Common myeloid progenitor, CD34-positive (primary cell): Measurements from ENCODE around the gene BARHL2.
A peak's percentile ranks its signal among the peaks of the same experiment; 100 is the strongest.

Experiments
- CTCF ChIA-PET: fragments of 350-600 bp; sonication (Branson Sonifier 250); formaldehyde crosslinking; loops from one replicate; lab custom pipeline; 2021; ENCODE audit warnings: antibody characterized with exemption; lab: Charles Lee
- POLR2A ChIA-PET: fragments of 350-600 bp; sonication (Branson Sonifier 250); formaldehyde crosslinking; loops from one replicate; lab custom pipeline; 2021; ENCODE audit warnings: antibody characterized with exemption; lab: Charles Lee
- DNase-seq, 3 donors: peaks; one replicate each; pipeline versions ENCODE4 v3.0.0 to v3.0.0-alpha.2; 2013
- H3K27ac ChIP-seq, 2 experiments: 1 replicate in 1 of 2; 2 replicates in 1 of 2; pipeline ENCODE4 v1.7.0; 2013; ENCODE audit warnings: inconsistent platforms in 2 of 2, low read length in 2 of 2, mild to moderate bottlenecking in 2 of 2, low read depth in 1 of 2, moderate library complexity in 1 of 2; ENCODE audit not compliant: severe bottlenecking in 2 of 2, insufficient read depth in 1 of 2, poor library complexity in 1 of 2
- H3K27me3 ChIP-seq, 5 experiments: replicated peaks in 2 of 5; 1 replicate in 3 of 5; 2 replicates in 2 of 5; pipeline versions ENCODE4 v1.6.1 to v1.7.0; 2013; ENCODE audit warnings: low read length in 4 of 5, mild to moderate bottlenecking in 2 of 5, moderate library complexity in 2 of 5, inconsistent platforms in 1 of 5; ENCODE audit not compliant: insufficient read depth in 5 of 5, control insufficient read depth in 4 of 5
- H3K36me3 ChIP-seq, 4 experiments: 1 replicate in 2 of 4; 2 replicates in 2 of 4; pipeline versions ENCODE4 v1.6.1 to v1.7.0; 2013; ENCODE audit warnings: low read length in 3 of 4, control low read depth in 1 of 4, mild to moderate bottlenecking in 1 of 4; ENCODE audit not compliant: control insufficient read depth in 4 of 4, insufficient read depth in 4 of 4
- H3K4me1 ChIP-seq, 4 experiments: 1 replicate in 3 of 4; 2 replicates in 1 of 4; pipeline versions ENCODE4 v1.6.1 to v1.7.1; 2013; ENCODE audit warnings: low read length in 3 of 4, mild to moderate bottlenecking in 3 of 4, control low read depth in 1 of 4, inconsistent platforms in 1 of 4, moderate library complexity in 1 of 4; ENCODE audit not compliant: control insufficient read depth in 4 of 4, insufficient read depth in 4 of 4; ENCODE audit errors: control extremely low read depth in 1 of 4
- H3K4me3 ChIP-seq, 7 experiments: 1 replicate in 4 of 7; 2 replicates in 3 of 7; pipeline versions ENCODE4 v1.5.1 to v1.7.0; 2013; ENCODE audit warnings: mild to moderate bottlenecking in 7 of 7, low read length in 6 of 7, moderate library complexity in 6 of 7, inconsistent platforms in 2 of 7, low read depth in 2 of 7, control low read depth in 1 of 7; ENCODE audit not compliant: insufficient read depth in 4 of 7, control insufficient read depth in 1 of 7; ENCODE audit errors: extremely low read depth in 1 of 7
- H3K9me3 ChIP-seq, 5 experiments: 1 replicate in 4 of 5; 2 replicates in 1 of 5; pipeline versions ENCODE4 v1.6.1 to v1.7.1; 2013; ENCODE audit warnings: low read length in 4 of 5, mild to moderate bottlenecking in 2 of 5, inconsistent platforms in 1 of 5, low read depth in 1 of 5, moderate library complexity in 1 of 5; ENCODE audit not compliant: control insufficient read depth in 4 of 5, insufficient read depth in 2 of 5; ENCODE audit errors: control extremely low read depth in 1 of 5
- WGBS: methylation state at CpG from one replicate; pipeline ENCODE4 v1.1.5; 2013; ENCODE audit not compliant: insufficient coverage; 5-methylcytosine and 5-hydroxymethylcytosine counted together

BARHL2 gene

DNA sequence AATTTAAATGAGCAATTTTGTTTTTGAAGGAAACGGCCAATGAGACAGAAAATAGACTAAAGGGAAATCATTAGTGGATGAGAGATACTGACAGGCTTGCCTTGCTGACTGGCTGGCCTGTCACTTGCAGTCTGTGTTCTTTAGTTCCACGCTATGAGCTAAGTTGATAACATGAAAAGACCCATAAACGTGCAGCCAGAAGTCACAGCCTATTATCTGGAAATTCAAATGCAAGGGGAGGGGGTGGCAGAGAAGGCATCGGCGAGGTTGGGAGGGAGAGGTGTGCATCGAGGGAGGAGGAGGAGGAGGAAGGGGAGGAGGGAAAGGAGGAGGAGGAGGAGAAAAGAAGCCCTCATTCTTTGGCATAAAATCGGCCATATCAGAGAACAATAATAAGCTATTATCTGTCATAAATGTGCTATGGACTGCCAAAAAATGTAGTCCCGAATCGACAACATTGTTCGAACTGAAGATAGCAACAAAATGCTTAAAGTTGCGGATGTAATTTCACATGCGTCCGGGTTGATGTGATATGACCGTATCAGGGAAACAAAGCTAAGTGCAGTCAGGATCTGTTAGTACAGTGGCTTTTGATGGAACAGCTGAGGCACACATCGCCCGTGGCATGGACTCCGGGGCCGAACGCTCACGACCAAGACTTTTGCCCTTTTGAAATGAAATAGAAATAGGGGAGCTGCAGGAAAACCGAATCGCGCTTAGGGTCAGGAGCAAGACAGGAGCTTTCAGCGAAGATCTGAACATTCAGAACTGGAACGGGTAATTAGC, 11.6 kb upstream of the BARHL2 start:
- H3K27me3 ChIP-seq, result peaks cover 43 to 100% (median 79%) of the 10 kb centered on the region in 5 experiments
- WGBS, result 9% methylated on average over 19 of the region's 25 CpGs
- peaks cover 4 to 41% (median 29%) of the 10 kb centered on the region in 4 experiments for H3K4me1 ChIP-seq
- H3K36me3 ChIP-seq, result no peaks in the 10 kb centered on the region
- DNase-seq, result no peak
- H3K4me3 ChIP-seq, result no peak overlapping the region
- H3K27ac ChIP-seq, result no peak overlapping the region
- peaks cover 0 to 10% (median 0%) of the 10 kb centered on the region in 5 experiments for H3K9me3 ChIP-seq
- POLR2A ChIA-PET, result no interaction called here
- CTCF ChIA-PET, result interaction anchor here (0.9 to 4.6 kb wide), 5 partner anchors 8 to 236 kb away, joined by 3 to 22 read pairs (median 5); no protein-coding TSS in a partner anchor

DNA sequence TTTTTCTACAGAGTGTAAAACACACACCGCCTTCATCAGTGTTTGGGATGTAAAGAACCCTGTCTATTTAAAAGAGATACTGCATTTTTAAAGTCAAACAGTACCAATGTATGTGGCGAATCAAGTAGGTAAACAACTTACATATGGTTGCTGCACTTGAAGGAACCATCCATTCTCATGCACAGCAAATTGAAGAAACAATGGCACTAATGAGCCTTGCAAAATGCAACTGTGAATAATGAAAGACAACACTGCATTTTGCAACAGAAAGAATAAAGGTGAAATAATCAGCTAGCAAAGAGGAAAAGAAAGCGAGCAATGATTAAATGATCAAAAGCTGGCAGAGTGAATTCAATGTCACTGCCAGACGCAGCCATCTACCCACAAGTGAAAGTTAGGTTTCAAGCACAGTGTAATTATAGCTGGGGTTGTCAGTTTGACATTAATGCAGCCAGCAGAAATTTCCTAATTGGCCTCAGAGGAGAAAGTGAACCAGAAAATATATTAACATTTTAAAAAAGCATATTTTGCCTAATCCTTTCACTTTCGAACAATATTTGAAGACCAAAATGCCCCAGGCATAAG, 10.9 kb upstream of the BARHL2 start:
- Histone ChIP-seq H3K36me3 (no peaks in the 10 kb centered on the region), H3K4me1 (peaks cover 4 to 47% (median 33%) of the 10 kb centered on the region in 4 experiments), H3K4me3 (no peak overlapping the region), H3K27ac (no peak overlapping the region), H3K9me3 (peaks cover 0 to 10% (median 0%) of the 10 kb centered on the region in 5 experiments), H3K27me3 (peaks cover 36 to 100% (median 84%) of the 10 kb centered on the region in 5 experiments)
- WGBS, result 16% methylated on average over 3 of the region's 5 CpGs
- ChIA-PET CTCF (interaction anchor here (0.7 to 4.6 kb wide), 5 partner anchors 7 to 20 kb away, joined by 3 to 22 read pairs (median 5); no protein-coding TSS in a partner anchor), POLR2A (no interaction called here)
- no peak for DNase-seq

DNA sequence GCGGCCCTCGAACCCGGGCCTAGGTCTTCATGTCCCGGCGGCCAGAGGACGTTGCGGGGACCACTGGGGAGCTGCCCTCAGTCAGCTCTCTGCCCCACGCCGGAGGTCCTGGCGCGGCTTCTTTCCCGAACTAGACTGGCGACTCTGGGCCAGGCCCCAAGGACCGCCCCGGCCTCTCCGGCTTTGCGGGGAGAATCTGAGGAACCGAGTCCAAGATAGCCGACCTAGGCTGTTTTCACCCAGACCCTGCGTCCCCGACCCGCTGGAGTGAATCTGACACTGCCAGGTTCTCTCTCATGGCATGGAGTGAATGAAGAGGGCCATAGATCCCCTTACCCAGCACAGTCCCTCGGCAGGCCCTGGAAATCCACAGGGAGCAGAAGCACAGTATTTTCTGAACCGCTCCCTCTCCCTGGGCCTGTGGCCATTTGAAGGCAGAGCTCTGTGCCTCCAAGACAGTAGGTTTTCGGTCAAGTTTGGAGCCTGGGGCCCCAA, 9.9 kb upstream of the BARHL2 start:
- no peak overlapping the region for H3K27ac ChIP-seq
- no peaks in the 10 kb centered on the region for H3K36me3 ChIP-seq
- DNase-seq, result no peak
- CTCF ChIA-PET, result interaction anchor here (0.7 to 1.8 kb wide), 3 partner anchors 12 to 107 kb away, joined by 3 to 4 read pairs (median 4); no protein-coding TSS in a partner anchor
- POLR2A ChIA-PET, result no interaction called here
- no peak overlapping the region for H3K4me3 ChIP-seq
- H3K27me3 ChIP-seq, result peaks cover 36 to 100% (median 87%) of the 10 kb centered on the region in 5 experiments
- H3K9me3 ChIP-seq, result peaks cover 0 to 10% (median 0%) of the 10 kb centered on the region in 5 experiments
- peaks cover 4 to 47% (median 33%) of the 10 kb centered on the region in 4 experiments for H3K4me1 ChIP-seq
- WGBS, result 6% methylated on average over 23 of the region's 25 CpGs

DNA sequence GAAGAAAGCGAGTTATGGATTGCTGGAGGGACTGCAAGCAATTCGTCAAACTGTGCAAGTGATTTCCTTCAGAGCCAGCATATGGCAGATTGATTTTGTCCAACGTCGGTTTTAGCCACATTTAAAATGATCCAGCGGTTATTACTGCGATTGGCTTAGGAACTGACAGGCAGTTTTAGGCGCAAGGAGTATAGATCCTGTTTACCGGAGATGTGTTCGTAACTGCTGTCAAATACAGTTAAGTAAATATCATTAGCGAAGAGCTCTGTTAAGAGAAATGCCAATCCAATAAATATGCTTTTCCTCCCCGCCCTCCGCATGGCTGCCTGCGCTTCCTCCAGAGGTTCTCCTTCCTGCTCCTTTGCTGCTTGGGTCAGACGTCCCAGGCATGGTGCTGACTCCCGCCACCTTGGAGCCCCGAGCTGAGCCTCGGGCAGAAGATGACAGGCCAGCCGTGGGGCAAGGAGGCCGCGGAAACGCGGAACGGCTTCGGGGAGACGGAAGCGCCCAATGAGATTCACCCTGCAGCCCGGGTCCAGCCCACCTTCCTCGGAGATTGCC, 9.4 kb upstream of the BARHL2 start:
- WGBS, result 5% methylated on average over 23 of the region's 28 CpGs
- Histone ChIP-seq H3K4me1 (peaks cover 4 to 47% (median 33%) of the 10 kb centered on the region in 4 experiments), H3K9me3 (peaks cover 0 to 10% (median 0%) of the 10 kb centered on the region in 5 experiments), H3K27me3 (peaks cover 35 to 100% (median 82%) of the 10 kb centered on the region in 5 experiments), H3K36me3 (no peaks in the 10 kb centered on the region), H3K27ac (no peak overlapping the region), H3K4me3 (no peak overlapping the region)
- POLR2A ChIA-PET, result no interaction called here
- CTCF ChIA-PET, result interaction anchor here (1.3 to 1.8 kb wide), 3 partner anchors 12 to 108 kb away, joined by 3 to 4 read pairs (median 4); no protein-coding TSS in a partner anchor
- peak in 1 of 3 donors; percentile 32 for DNase-seq

DNA sequence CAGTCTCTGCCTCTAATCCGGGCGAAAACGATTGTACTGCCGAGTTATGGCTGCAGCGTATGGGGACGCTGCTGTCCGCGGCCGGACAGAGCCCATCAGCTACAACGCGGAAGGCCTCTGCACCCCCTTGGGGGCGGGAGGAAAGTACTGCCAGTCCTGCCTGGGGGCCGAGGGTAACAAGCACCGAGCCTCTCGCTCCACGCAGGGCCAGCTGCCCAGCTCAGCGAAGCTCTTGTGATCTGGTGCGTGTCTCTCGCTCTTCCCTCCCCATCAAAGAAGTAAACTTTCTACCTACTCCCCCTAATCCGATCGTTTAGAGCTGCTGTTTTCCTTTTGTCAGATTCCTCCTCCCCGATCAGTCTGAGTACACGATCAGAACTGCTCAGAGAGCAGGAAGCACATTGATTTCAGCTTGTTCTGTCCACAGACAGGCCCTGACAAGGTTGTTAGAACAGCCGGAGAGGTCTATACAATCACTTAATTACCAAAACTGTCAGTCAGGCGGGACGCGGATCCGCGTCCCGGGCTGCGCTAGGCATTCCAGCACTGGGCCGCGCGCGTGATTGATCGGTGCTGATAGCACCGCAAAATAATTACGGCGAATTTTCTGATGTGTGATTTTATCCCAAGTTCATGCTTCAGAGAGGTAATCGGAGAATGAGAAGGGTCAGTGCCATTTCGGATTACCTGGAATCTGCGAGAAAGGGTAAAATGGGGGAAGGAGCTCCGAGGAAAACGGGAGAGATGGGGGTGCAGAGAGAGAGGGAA, 8.7 kb upstream of the BARHL2 start:
- H3K4me3 ChIP-seq, result peak overlapping the region in 1 of 7 experiments; percentile 7
- 5% methylated on average over 44 of the region's 44 CpGs for WGBS
- H3K27me3 ChIP-seq, result peaks cover 33 to 100% (median 76%) of the 10 kb centered on the region in 5 experiments
- peaks cover 4 to 47% (median 33%) of the 10 kb centered on the region in 4 experiments for H3K4me1 ChIP-seq
- H3K36me3 ChIP-seq, result no peaks in the 10 kb centered on the region
- H3K9me3 ChIP-seq, result peaks cover 0 to 11% (median 0%) of the 10 kb centered on the region in 5 experiments
- peak in 2 of 3 donors; percentile 54 to 64 for DNase-seq
- ChIA-PET CTCF (interaction anchor here (1.3 to 1.8 kb wide), 3 partner anchors 11 to 109 kb away, joined by 3 to 4 read pairs (median 4); no protein-coding TSS in a partner anchor), POLR2A (interaction anchor here (0.6 kb wide), 1 partner anchor 34 kb away, joined by 13 read pairs; no protein-coding TSS in a partner anchor)
- no peak overlapping the region for H3K27ac ChIP-seq
